Ectodermal cell (in vitro differentiated cells): ENCODE measurements around the gene ANAPC2.

Experiments used
- H3K27ac ChIP-seq: 2 replicates; pipeline ENCODE4 v1.7.0; 2013; ENCODE audit warnings: mild to moderate bottlenecking, low read depth, low read length; ENCODE audit not compliant: insufficient read depth, poor library complexity, severe bottlenecking
- H3K27me3 ChIP-seq: 2 replicates; pipeline ENCODE4 v1.7.0; 2013; ENCODE audit warnings: mild to moderate bottlenecking, low read length; ENCODE audit not compliant: insufficient read depth, control insufficient read depth, poor library complexity, severe bottlenecking
- H3K36me3 ChIP-seq: one replicate; pipeline ENCODE4 v1.7.0; 2013; ENCODE audit warnings: low read length; ENCODE audit not compliant: control insufficient read depth, insufficient read depth
- H3K4me1 ChIP-seq: one replicate; pipeline ENCODE4 v1.7.0; 2013; ENCODE audit warnings: low read length; ENCODE audit not compliant: control insufficient read depth, insufficient read depth
- H3K4me3 ChIP-seq: 2 replicates; pipeline ENCODE4 v1.7.0; 2013; ENCODE audit warnings: low read depth, low read length, control low read depth; ENCODE audit not compliant: insufficient read depth
- H3K9me3 ChIP-seq: 2 replicates; pipeline ENCODE4 v1.7.0; 2013; ENCODE audit warnings: mild to moderate bottlenecking, low read length, moderate library complexity; ENCODE audit not compliant: control insufficient read depth
- WGBS, 2 experiments: methylation state at CpG; one replicate each; pipeline ENCODE4 v1.1.7; 2013; ENCODE audit warnings: missing lambda C conversion rate in 2 of 2; 5-methylcytosine and 5-hydroxymethylcytosine counted together

The ANAPC2 gene

GRCh38 chr9:137148242-137148641 lies 40.1 kb downstream of the ANAPC2 start:
- Histone ChIP-seq H3K36me3 (no peaks in the 10 kb centered on the region), H3K4me1 (no peaks in the 10 kb centered on the region), H3K4me3 (no peak overlapping the region), H3K27ac (no peak overlapping the region), H3K9me3 (no peaks in the 10 kb centered on the region), H3K27me3 (peaks cover 33% of the 10 kb centered on the region)
- WGBS, 2 experiments = 84 to 85% methylated on average over 27 of the region's 27 CpGs

- Histone ChIP-seq H3K4me1 (no peaks in the 10 kb centered on the region), H3K4me3 (no peak overlapping the region), H3K27me3 (peaks cover 37% of the 10 kb centered on the region), H3K36me3 (no peaks in the 10 kb centered on the region), H3K9me3 (no peaks in the 10 kb centered on the region), H3K27ac (no peak overlapping the region)
- WGBS, 2 experiments = 60 to 63% methylated on average over 24 of the region's 24 CpGs
Measured at GRCh38 chr9:137147793-137148160, 40.6 kb downstream of the ANAPC2 start.

GRCh38 chr9:137147091-137147792 lies 41.1 kb downstream of the ANAPC2 start:
- Histone ChIP-seq H3K4me3 (no peak overlapping the region), H3K27me3 (peaks cover 43% of the 10 kb centered on the region), H3K36me3 (no peaks in the 10 kb centered on the region), H3K4me1 (no peaks in the 10 kb centered on the region), H3K9me3 (no peaks in the 10 kb centered on the region), H3K27ac (no peak overlapping the region)
- WGBS, 2 experiments = 90 to 91% methylated on average over 26 of the region's 26 CpGs

- peaks cover 50% of the 10 kb centered on the region for H3K27me3 ChIP-seq
- 82 to 85% methylated on average over 9 of the region's 9 CpGs for WGBS, 2 experiments
Measured at GRCh38 chr9:137146527-137146918, 41.8 kb downstream of the ANAPC2 start.

GRCh38 chr9:137145731-137146526 lies 42.4 kb downstream of the ANAPC2 start:
- WGBS, 2 experiments = 55 to 58% methylated on average over 48 to 49 of the region's 49 CpGs
- Histone ChIP-seq H3K9me3 (no peaks in the 10 kb centered on the region), H3K4me1 (no peaks in the 10 kb centered on the region), H3K4me3 (no peak overlapping the region), H3K27ac (no peak overlapping the region), H3K27me3 (peaks cover 56% of the 10 kb centered on the region), H3K36me3 (no peaks in the 10 kb centered on the region)

More at GRCh38 chr9:137146527-137146918, 41.8 kb downstream of the ANAPC2 start:
- no peak overlapping the region for H3K27ac ChIP-seq
- H3K4me3 ChIP-seq = no peak overlapping the region
- no peaks in the 10 kb centered on the region for H3K4me1 ChIP-seq
- no peaks in the 10 kb centered on the region for H3K9me3 ChIP-seq
- no peaks in the 10 kb centered on the region for H3K36me3 ChIP-seq

- Histone ChIP-seq H3K27ac (no peak overlapping the region), H3K27me3 (peaks cover 78% of the 10 kb centered on the region), H3K4me1 (no peaks in the 10 kb centered on the region), H3K36me3 (no peaks in the 10 kb centered on the region), H3K4me3 (no peak overlapping the region), H3K9me3 (no peaks in the 10 kb centered on the region)
- WGBS, 2 experiments = 61 to 65% methylated on average over 4 of the region's 4 CpGs
Measured at GRCh38 chr9:137143459-137143858, 44.9 kb downstream of the ANAPC2 start.

GRCh38 chr9:137141976-137142936 lies 46.1 kb downstream of the ANAPC2 start:
- H3K27me3 ChIP-seq = peaks cover 83% of the 10 kb centered on the region
- no peaks in the 10 kb centered on the region for H3K9me3 ChIP-seq
- H3K36me3 ChIP-seq = no peaks in the 10 kb centered on the region
- 78 to 80% methylated on average over 24 of the region's 24 CpGs for WGBS, 2 experiments
- no peak overlapping the region for H3K27ac ChIP-seq
- no peaks in the 10 kb centered on the region for H3K4me1 ChIP-seq
- no peak overlapping the region for H3K4me3 ChIP-seq

GRCh38 chr9:137141050-137141810 lies 47.1 kb downstream of the ANAPC2 start:
- peaks cover 87% of the 10 kb centered on the region for H3K27me3 ChIP-seq
- H3K9me3 ChIP-seq = no peaks in the 10 kb centered on the region
- H3K27ac ChIP-seq = no peak overlapping the region
- no peaks in the 10 kb centered on the region for H3K4me1 ChIP-seq
- no peaks in the 10 kb centered on the region for H3K36me3 ChIP-seq
- H3K4me3 ChIP-seq = no peak overlapping the region
- 78 to 79% methylated on average over 17 of the region's 17 CpGs for WGBS, 2 experiments

- Histone ChIP-seq H3K9me3 (no peaks in the 10 kb centered on the region), H3K27me3 (peaks cover 88% of the 10 kb centered on the region), H3K4me1 (no peaks in the 10 kb centered on the region), H3K4me3 (no peak overlapping the region), H3K27ac (no peak overlapping the region), H3K36me3 (no peaks in the 10 kb centered on the region)
- WGBS, 2 experiments = 63% methylated on average over 26 of the region's 26 CpGs
Measured at GRCh38 chr9:137140151-137141012, 48.0 kb downstream of the ANAPC2 start.
